OCI-M2 (cell line): ENCODE measurements around the gene FKBP4.
"Not testable (repeated sequence)": the region's sequence is repeated elsewhere in the genome, so short reads cannot be mapped to it uniquely, and the experiment has no call there.

Source experiments
- DNase-seq: peaks from one replicate; lab custom pipeline; 2025; ENCODE audit not compliant: unreplicated experiment; lab: John Stamatoyannopoulos, UW

FKBP4 gene, protein sequence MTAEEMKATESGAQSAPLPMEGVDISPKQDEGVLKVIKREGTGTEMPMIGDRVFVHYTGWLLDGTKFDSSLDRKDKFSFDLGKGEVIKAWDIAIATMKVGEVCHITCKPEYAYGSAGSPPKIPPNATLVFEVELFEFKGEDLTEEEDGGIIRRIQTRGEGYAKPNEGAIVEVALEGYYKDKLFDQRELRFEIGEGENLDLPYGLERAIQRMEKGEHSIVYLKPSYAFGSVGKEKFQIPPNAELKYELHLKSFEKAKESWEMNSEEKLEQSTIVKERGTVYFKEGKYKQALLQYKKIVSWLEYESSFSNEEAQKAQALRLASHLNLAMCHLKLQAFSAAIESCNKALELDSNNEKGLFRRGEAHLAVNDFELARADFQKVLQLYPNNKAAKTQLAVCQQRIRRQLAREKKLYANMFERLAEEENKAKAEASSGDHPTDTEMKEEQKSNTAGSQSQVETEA

DNA sequence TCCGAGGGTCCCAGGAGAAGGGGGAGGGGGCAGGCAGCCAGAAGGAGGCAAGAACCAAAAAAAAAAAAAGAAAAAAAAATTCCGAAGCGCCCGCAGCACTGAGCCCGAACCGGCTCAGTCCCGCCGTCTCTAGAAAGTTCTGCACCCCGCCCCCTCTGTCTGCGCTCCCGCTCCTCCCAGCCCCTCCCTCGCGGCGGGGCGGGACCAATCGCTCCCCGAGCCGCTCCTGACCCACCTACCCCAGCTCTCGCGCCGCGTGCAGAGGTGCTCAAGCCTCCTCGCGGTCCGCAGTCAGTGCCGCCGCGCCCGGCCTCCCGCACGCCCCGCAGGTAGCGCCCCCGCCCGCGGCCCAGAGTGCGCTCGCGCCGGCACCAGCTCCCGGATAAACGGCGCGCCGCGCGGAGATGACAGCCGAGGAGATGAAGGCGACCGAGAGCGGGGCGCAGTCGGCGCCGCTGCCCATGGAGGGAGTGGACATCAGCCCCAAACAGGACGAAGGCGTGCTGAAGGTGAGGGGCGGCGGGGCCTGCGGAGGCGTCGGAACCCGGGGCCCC lies at the start of gene FKBP4:
Gene FKBP4 (plus strand): TSS at position 235 of the 554 bp plus-strand sequence. CDS start 170 bp downstream, at position 405.
- peak; percentile 56 for DNase-seq

DNA sequence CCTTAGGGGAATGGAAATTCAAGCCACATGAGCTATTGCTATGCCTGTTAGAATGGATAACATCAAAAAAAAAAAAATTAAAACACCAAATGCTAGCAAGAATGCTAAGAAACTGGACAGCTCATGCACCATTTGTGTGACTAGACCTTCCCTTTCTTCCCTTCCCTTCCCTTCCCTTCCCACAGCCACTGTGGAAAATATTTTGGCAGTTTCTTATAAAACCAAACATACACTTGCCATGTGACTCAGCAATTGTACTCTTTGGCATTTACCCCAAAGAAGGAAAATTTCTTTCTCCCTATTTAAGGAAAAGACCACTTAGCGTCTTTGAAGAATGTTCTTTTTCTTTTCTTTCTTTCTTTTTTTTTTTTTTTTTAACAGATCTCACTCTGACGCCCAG lies 49.1 kb upstream of the FKBP4 start:
- DNase-seq = no peak

DNA sequence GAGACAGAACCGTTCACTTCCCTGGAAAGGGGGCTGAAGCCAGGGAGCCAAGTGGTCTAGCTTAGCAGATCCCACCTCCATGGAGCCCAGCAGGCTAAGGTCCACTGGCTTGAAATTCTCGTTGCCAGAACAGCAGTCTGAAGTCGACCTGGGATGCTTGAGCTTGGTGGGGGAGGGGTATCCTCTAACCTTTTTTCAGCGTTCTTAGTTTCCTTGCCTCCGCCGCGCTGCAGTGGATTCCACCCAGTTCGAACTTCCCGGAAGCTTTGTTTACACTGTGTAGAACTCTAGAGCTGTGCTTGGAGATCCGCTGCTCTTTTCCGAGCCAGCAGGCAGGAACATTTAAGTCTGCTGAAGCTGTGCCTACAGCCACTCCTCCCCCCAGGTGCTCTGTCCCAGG lies 45.2 kb upstream of the FKBP4 start:
- no peak for DNase-seq

DNA sequence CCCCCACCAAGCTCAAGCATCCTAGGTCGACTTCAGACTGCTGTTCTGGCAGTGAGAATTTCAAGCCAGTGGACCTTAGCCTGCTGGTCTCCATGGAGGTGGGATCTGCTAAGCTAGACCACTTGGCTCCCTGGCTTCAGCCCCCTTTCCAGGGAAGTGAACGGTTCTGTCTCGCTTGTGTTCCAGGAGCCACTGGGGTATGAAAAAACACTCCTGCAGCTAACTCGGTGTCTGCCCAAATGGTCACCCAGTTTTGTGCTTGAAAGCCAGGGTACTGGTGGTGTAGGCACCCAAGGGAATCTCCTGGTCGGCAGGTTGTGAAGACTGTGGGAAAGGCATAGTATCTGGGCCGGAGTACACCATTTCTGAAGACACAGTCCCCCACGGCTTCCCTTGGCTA lies 44.6 kb upstream of the FKBP4 start:
- DNase-seq = no peak

DNA sequence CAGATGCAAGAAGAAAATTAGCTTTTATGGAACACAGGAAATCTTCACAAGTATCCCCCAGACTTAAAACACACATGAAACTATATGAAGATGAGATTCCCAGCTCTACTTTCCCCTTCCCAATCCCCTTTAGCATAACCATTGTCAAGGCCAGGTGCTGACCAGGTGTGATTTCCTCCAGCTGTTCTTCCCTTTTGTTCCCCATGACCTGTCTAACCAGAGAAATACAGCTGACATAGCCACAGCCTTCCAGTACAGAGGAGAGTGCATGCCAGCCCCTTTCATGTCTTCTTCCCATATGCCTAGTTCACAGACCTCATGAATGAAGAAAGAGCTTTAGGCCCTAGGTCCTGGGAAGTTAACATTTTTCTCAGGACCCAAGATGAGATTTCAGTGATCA lies 43.5 kb upstream of the FKBP4 start:
- no peak for DNase-seq

DNA sequence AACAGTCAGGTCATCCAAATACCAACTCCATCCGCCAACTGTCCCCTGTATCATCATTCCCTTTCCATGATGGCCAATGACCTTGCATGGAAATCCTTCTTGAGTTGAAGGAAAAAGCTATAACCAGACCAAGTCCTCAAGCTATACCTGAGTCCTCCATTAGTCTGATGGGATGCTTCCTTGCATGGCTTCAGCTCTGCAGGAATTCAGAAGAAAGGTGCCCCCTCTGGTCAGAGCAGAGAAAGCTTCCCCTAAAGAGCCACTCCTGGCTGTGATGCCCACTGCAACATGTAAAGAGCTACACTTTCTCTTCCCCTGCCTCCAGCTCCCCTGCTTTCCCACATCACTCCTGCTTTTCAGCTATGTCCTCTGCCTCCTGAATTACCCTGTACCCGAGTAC lies 43.1 kb upstream of the FKBP4 start:
- DNase-seq = no peak

DNA sequence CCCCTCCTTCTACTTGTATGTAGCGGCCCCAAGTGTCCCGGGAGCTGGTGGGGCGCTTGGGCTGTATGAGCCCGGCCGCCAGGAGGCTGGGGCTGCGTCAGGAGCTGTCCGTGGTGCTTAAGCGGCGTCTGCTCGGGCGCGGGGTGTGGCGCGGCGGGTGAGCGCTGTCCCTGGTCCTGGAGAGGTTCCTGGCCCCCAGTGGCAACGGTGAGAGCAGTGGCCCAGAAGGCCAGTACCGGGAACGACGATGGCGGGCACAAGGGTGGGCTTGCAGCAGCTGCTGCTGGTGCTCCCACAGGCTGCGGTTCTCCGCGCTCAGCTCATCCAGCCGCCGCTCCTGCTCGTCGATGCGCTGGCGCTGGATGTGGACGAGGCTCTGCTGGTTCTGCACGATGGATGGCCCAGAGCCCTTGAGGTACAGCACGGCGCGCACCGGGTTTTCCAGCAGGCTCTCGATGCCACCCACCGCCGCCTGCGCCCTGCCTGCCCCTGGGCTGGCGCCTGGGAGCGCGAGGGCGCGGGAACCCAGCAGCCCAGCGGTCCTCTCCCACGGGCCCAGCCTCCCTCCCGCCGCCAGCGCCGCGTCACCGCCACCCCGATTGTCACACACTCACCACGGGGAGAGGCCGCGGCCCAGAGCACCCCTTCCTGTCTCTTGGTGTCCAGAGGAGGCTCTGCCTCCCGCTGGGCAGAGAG lies 41.9 kb upstream of the FKBP4 start:
- DNase-seq = peak; percentile 37

DNA sequence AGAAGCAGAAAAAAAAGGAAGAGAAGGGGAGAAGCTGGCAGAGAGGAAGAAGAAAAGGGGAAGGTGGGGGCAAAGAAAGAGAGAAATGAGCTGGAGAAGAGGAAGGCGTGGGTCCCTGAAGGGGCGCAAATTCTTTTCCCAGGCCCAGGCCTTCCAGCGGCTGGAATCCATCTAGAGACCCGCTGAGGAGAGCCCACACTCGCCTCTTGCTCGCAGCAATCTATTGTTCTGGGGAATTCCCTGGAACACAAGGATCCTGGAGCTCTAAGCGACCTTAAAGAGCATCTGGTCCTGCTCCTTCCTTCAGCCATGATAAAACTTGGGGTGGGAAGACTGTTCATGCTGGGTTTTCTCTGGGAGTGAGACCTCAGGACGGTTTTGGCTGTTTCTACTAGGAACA lies 41.2 kb upstream of the FKBP4 start:
- DNase-seq = no peak

DNA sequence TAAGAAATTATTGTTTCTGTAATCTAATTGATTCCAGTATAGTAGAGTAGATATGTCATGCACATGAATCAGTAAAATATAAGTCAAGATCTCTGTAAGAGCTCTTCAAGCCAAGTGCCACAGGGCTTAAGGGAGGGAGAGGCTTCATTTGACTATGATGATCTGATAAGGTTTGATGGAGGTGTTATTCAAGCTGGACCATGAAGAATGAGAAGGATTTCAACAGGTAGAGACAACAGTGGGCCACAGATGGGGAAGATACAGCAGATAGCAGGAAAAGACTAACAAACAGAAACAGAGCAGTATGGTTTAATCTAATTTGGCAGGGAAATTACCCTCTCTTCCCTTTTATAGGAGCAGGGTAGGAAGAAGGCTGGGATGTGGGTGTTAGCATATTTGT lies 40.6 kb upstream of the FKBP4 start:
- DNase-seq = no peak

DNA sequence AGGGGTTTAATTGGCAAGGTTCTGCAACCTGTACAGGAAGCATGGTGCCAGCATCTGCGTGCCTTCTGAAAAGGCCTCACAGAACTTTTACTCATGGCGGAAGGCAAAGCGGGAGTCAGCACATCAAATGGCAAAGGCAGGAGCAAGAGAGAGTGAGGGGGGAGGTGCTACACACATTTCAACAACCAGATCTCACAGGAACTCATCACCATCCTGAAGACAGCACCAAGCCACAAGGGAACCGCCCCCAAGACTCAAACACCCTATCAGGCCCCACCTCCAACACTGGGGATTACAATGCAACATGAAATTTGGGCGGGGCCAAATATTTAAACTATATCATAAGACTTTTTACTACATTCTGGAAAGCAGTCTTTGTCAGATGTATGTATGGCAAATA lies 38.0 kb upstream of the FKBP4 start:
- no peak for DNase-seq

DNA sequence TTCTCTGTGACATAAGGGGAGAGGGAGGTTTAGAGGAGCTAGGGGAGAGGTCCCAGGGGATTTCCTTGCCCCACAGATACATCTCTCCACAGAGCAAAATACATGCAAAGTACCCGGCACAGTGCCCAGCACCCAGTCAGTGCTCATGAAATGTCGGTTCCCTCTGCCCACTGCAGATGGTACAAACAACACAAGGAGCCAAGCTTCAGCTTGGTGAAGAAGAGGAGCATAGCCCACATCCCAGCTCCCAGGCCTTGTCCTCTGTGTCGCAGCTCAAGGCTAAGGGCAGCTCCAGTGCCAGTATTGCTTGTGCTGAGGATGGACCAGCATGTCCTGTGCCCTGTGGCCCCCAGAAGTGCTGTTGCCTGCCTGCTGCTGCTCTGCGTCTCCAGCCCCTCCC lies 35.0 kb upstream of the FKBP4 start:
- DNase-seq = no peak

DNA sequence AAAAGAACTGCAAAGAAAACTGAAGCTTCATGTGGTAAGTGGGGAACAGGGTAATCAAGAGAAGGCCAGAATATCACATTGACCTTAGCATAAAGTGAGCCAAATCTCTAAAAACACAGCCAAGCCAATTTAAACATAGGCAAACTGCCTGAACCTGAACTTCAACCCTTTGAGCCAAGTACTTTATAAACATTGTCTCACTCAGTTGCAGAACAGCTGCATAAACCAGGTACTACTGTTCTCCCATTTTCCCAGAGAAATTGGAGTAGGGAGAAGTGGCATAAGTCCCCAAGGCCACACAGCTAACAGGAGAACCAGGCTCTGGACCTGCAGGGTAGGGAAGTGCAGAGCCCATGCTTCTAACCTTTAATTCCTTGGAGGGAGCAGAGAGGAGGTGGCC lies 30.4 kb upstream of the FKBP4 start:
- no peak for DNase-seq

DNA sequence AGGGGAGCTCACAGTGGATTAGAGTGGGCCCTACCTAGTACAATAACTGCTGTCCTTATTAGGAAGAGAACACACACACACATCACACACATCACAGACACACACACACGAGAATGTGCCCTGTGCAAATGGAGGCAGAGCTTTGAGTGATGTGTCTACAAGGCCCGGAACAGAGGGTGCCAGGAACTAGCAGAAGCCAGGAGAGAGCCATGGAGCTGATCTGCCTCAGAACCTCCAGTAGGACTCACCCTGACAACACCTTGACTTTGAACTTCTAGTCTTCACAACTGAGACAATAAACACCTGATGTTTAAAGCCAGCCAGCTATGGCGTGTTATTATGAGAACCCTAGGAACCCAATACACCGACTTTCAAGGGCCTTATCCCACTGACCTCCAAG lies 29.7 kb upstream of the FKBP4 start:
- DNase-seq = no peak

DNA sequence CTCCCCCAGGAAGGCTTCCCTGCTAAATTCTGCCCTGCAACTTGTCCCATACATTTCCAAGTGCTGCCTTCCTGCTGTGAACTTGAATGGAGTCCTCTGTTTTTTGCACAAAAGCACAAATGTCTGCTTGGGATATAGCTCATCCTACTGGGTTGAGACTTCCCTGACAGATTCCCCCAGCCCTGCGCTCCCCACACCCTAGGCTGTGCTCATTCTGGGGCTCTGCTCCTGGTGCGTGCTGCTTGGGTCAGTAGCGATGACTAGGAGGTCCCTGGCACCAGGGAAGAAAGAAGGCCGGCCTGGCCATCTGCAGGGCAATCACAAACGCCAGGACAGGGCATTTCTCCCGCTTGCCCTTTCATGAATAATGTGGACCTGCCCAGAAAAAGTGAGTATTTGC lies 29.2 kb upstream of the FKBP4 start:
- no peak for DNase-seq

DNA sequence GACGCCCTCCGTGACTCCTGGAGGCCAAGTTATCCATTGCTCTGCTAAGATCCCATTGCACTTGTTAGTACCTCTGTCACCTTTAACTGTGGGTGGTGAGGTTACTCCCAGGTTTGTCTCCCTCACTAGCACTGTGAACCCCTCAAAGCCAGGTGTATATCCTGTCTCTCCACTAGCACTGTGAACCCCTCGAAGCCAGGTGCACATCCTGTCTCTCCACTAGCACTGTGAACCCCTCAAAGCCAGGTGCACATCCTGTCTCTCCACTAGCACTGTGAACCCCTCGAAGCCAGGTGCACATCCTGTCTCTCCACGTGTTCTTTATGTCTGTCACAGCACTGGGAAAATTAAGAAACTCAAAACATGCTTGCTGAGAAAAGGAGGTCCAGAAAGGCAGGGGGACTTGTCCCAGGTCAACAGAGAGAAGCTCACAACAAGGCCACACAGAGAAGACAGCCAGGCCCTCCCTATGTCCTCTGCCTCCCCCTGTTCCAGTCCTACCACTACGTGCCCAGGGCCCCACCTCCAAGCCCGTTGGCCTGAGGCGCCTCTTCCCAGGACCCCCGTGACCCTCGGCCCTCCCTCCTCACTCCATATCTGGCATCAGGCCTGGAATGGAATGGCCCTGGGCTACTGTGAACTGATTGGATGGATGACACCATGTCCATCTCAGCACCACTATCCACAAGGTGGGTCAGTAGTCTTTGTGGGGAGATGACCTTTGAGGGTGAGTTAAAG lies 26.4 kb upstream of the FKBP4 start:
- DNase-seq = no peak

DNA sequence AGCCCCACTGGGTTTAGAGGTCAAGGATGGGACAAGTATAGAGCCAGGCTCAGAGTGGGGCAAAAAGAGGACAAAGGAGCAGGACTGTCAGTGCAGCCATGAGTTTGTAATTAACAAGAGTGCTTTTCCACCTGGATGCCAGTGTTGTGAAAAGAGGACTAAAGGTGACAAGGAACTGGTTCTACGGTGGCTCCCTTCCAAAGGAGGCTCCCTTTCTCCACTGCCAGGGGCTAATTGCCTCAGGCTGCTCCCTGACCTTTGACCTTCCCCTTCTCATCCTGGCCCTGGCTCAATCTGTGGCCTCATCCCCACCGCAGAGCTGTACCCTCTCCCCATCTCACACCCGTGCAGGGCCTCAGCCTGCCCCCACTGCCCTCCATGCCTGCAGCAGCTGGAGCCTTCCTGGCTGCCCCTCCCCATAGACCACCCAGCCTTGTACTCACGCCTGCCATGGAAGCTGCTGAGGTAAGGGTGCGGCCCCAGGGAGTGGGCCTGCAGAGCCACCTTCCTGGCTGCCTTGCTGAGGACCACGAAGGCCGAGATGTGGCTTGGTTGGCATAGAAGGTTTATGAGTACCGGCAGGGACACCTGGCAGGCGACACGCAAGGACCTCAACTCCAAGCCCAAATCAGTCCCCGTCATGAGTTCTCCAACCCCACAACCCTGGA lies 24.8 kb upstream of the FKBP4 start:
- no peak for DNase-seq

DNA sequence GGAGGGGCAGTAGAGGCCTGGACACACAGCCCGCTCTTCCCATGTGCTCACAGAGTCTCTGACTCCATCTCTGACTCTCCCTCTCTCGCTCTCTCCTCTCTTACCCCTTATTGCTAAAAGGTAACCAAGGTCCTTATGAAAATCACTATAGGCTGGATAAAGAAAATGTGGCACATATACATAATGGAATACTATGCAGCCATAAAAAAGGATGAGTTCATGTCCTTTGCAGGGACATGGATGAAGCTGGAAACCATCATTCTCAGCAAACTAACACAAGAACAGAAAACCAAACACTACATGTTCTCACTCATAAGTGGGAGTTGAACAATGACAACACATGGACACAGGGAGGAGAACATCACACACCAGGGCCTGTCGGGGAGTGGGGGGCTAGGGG lies 24.2 kb upstream of the FKBP4 start:
- not testable (repeated sequence) for DNase-seq

DNA sequence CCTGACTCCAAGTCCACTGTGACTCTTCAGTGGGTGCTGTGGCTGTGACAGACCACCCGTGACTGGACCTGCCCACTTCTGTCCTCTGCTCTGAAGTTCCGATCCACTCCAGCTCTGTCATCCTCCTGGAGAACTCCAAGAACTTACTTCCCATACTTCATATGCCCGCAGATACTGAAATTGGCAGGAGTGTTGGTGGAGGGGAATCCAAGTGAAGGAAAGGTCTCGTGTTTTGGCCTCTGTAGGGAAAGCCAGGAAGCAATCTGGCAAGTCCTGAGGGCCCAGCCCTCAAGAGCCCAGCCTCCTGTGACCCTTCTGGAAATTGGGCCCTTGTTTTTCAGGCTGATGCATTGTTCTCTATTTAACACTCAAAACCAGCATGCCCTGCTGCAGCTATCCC lies 22.4 kb upstream of the FKBP4 start:
- DNase-seq = no peak

DNA sequence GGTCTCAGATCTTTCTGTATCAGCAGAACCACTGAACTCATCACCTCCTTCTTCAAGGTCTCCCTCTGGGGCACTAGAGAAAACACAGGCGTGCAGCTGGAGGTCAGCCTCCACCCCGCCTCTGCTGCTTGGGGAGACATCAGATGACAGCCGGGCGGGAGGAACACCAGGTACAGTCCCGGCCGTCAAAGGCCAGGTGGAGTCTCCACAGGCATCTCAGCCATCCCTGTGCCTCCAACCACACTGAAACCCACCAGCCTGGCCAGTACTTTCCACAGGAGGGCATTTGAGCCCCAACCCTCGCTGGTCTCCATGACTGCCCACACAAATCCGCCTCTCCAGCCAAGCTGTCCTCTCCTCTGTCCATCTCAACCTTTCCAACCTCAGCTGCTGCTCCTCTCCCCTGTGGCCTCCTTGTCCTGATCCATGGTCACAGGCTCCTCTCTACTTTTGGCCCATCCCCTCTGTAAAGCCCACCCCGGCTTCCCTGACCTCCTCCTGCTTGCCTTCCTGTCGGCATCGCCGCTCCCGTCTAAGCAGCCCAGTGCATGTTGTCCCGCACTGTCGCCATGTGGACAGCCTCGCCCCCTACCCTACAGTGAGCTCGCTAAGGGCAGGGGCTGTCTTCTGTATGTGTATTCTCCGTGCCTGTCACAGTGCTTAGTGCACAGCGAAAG lies 21.4 kb upstream of the FKBP4 start:
- DNase-seq = no peak

DNA sequence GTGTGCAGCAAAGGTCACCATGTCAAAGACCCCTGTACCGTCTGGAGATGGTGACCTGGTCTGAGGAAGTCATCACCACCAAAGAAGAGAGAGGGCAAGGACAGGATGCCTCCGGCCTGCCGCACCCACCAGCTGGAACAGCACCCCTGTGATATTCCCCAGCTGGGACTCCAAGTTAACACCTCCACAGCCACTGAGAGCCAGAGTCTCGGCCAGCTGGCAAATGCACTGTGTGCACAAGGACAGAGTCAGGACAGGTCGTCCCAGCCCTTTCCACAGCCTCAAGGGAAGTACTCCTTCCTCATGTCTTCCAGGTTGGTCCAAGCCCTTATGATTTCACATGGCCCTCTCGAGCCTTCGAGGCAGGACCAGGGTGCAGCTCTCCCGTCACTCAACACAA lies 19.3 kb upstream of the FKBP4 start:
- no peak for DNase-seq
